ENCODE measurements around the gene FMNL3. TPM values are rescaled to one million over a fixed set of nuclear protein-coding genes. Genes with fewer than 3 reads are reported as not detected.

The FMNL3 gene
- total RNA-seq, 1 donor from 2014 or later, result 17.3 TPM

GRCh38 chr12:49644620-49644994 lies 62.6 kb downstream of the FMNL3 start:
- Histone ChIP-seq H3K9me3 (ENCODE audit: low read depth) (no peaks in the 10 kb centered on the region), H2AFZ (replicated peaks) (no peak overlapping the region), H3K27me3 (no peaks in the 10 kb centered on the region), H3K27ac (no peak overlapping the region), H3K36me3 (no peaks in the 10 kb centered on the region), H3K4me3 (no peak overlapping the region), H3K4me2 (no peak overlapping the region), H3K4me1 (no peaks in the 10 kb centered on the region), H3K9ac (no peak overlapping the region), H4K20me1 (ENCODE audit: low read depth) (no peaks in the 10 kb centered on the region), H3K79me2 (ENCODE audit: low read depth) (no peaks in the 10 kb centered on the region), H3F3A (ENCODE audit: low read depth) (peaks cover under 1% of the 10 kb centered on the region)
- H3K27ac Mint-ChIP-seq, result peak overlapping the region; percentile 44
- H3K36me3 Mint-ChIP-seq, result peaks cover 27% of the 10 kb centered on the region
- no peaks in the 10 kb centered on the region for H3K27me3 Mint-ChIP-seq (ENCODE audit: insufficient read depth, low read depth)
- H3K9me3 Mint-ChIP-seq, result no peaks in the 10 kb centered on the region
- TF ChIP-seq EZH2phosphoT487 (IDR thresholded peaks at IDR 0.05) (no peak), CTCF (IDR thresholded peaks at IDR 0.05) (peak; percentile 91), EZH2 (IDR thresholded peaks at IDR 0.05) (no peak)
- DNase-seq (ENCODE audit: low spot score), result peak; percentile 85
- peaks cover 5% of the 10 kb centered on the region for H3K4me1 Mint-ChIP-seq
- no peak overlapping the region for H3K4me3 Mint-ChIP-seq

GRCh38 chr12:49643961-49644619 lies 63.1 kb downstream of the FMNL3 start:
- H3K9me3 Mint-ChIP-seq, result no peaks in the 10 kb centered on the region
- Histone ChIP-seq H3K36me3 (no peaks in the 10 kb centered on the region), H4K20me1 (ENCODE audit: low read depth) (no peaks in the 10 kb centered on the region), H3F3A (ENCODE audit: low read depth) (peaks cover 6% of the 10 kb centered on the region), H3K27me3 (no peaks in the 10 kb centered on the region), H3K4me2 (no peak overlapping the region), H3K4me1 (no peaks in the 10 kb centered on the region), H3K27ac (no peak overlapping the region), H2AFZ (replicated peaks) (no peak overlapping the region), H3K79me2 (ENCODE audit: low read depth) (no peaks in the 10 kb centered on the region), H3K4me3 (no peak overlapping the region), H3K9me3 (ENCODE audit: low read depth) (no peaks in the 10 kb centered on the region), H3K9ac (no peak overlapping the region)
- peaks cover 3% of the 10 kb centered on the region for H3K4me1 Mint-ChIP-seq
- H3K36me3 Mint-ChIP-seq, result peaks cover 27% of the 10 kb centered on the region
- no peaks in the 10 kb centered on the region for H3K27me3 Mint-ChIP-seq (ENCODE audit: insufficient read depth, low read depth)
- TF ChIP-seq EZH2phosphoT487 (IDR thresholded peaks at IDR 0.05) (no peak), EZH2 (IDR thresholded peaks at IDR 0.05) (no peak), CTCF (IDR thresholded peaks at IDR 0.05) (no peak)
- H3K4me3 Mint-ChIP-seq, result no peak overlapping the region
- DNase-seq (ENCODE audit: low spot score), result no peak
- peak overlapping the region; percentile 44 for H3K27ac Mint-ChIP-seq

- no peak overlapping the region for H3K4me3 ChIP-seq
- no peak overlapping the region for H3K27ac ChIP-seq
- H3K36me3 Mint-ChIP-seq, result peaks cover 22% of the 10 kb centered on the region
- H3K27me3 Mint-ChIP-seq (ENCODE audit: insufficient read depth, low read depth), result no peaks in the 10 kb centered on the region
- H3K4me1 Mint-ChIP-seq, result peaks cover 3% of the 10 kb centered on the region
- no peak for DNase-seq (ENCODE audit: low spot score)
- TF ChIP-seq EZH2phosphoT487 (IDR thresholded peaks at IDR 0.05) (no peak), CTCF (IDR thresholded peaks at IDR 0.05) (no peak), EZH2 (IDR thresholded peaks at IDR 0.05) (no peak)
- H3K9me3 Mint-ChIP-seq, result no peaks in the 10 kb centered on the region
- H3K4me1 ChIP-seq, result no peaks in the 10 kb centered on the region
- H3K27me3 ChIP-seq, result no peaks in the 10 kb centered on the region
- no peaks in the 10 kb centered on the region for H3K36me3 ChIP-seq
- no peak overlapping the region for H3K27ac Mint-ChIP-seq
- H3K4me3 Mint-ChIP-seq, result no peak overlapping the region
- H3K9me3 ChIP-seq (ENCODE audit: low read depth), result no peaks in the 10 kb centered on the region
- H3K9ac ChIP-seq, result no peak overlapping the region
- peaks cover 7% of the 10 kb centered on the region for H3F3A ChIP-seq (ENCODE audit: low read depth)
- H2AFZ ChIP-seq (replicated peaks), result no peak overlapping the region
- no peaks in the 10 kb centered on the region for H4K20me1 ChIP-seq (ENCODE audit: low read depth)
- no peak overlapping the region for H3K4me2 ChIP-seq
- no peaks in the 10 kb centered on the region for H3K79me2 ChIP-seq (ENCODE audit: low read depth)
Observed at GRCh38 chr12:49643135-49643534, 64.1 kb downstream of the FMNL3 start.

Measured in neural progenitor cell (in vitro differentiated cells).